Measurements from ENCODE around the gene SLC25A44.

The SLC25A44 gene

DNA sequence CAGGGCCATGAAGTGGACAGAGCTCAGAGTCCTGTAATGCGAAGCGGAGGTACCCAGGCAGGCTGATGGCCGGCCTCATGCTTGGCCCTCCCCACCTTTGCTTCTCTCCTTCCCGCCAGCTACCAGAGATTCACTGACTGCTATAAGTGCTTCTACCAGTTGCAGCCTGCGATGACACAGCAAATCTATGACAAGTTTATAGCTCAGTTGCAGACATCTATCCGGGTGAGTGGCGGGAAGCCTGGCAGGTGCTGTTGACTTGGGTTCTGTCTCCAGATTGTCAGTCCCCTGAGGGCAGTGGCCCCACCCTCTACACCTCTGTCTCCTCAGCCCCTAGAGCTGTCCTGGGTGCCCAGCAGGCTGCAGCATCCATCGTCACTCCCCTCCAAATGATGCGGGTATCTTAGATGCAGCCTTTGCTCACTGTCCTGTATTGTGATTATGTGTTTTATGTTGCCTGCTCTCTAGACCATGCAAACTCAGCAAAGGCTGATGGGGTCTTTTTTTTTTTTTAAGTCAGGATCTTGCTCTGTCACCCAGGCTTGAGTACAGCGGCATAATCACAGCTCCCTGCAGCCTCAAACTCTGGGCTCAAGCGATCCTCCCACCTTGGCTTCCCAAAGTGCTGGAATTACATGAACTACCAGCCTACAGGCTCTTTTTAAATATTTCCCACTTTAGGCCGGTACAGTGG lies 38.4 kb downstream of the SLC25A44 start:
- Histone ChIP-seq H3K36me3 (ENCODE audit: control insufficient read depth in 5 of 5, insufficient read depth in 5 of 5, low read length in 5 of 5) (peaks cover 3 to 49% (median 36%) of the 10 kb centered on the region in 5 donors), H3K9me3 (ENCODE audit: control insufficient read depth in 5 of 5, low read length in 5 of 5) (no peaks in the 10 kb centered on the region), H3K4me3 (ENCODE audit: low read depth in 1 of 5, low read length in 5 of 5) (no peak overlapping the region), H3K27ac (ENCODE audit: low read depth, low read length) (no peak overlapping the region), H3K27me3 (ENCODE audit: control insufficient read depth in 5 of 5, insufficient read depth in 4 of 5, low read length in 5 of 5) (no peaks in the 10 kb centered on the region), H3K4me1 (ENCODE audit: control insufficient read depth in 5 of 5, insufficient read depth in 5 of 5, low read length in 5 of 5) (no peaks in the 10 kb centered on the region), H3K9ac (ENCODE audit: low read length in 5 of 5) (no peak overlapping the region)

DNA sequence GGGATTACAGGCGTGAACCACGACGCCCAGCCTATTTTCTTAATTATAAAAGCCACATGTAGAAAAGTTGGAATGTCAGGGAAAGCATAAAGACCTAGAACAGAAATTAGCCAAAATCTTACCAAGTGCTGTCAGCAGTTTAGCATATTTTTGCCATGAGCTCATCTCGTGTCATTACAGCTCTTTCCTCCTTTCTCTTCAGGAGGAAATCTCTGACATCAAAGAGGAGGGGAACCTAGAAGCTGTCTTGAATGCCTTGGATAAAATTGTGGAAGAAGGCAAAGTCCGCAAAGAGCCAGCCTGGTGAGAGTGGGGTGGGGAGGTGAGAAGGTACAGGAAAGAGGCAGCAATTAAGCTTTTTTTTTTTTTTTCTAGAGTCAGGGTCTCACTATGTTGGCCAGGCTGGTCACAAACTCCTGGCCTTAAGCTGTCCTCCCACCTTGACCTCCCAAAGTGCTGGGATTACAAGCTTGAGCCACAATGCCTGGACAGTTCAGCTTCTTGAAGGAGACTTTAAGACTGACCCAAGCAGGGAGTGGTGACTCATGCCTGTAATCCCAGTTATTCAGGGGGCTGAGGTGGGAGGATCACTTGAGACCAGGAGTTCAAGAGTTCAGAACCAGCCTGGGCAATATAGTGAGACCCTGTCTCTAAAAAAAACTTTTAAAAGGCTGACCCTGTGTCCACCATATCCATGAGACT lies 39.7 kb downstream of the SLC25A44 start:
- Histone ChIP-seq H3K36me3 (ENCODE audit: control insufficient read depth in 5 of 5, insufficient read depth in 5 of 5, low read length in 5 of 5) (peaks cover 10 to 57% (median 43%) of the 10 kb centered on the region in 5 donors), H3K27me3 (ENCODE audit: control insufficient read depth in 5 of 5, insufficient read depth in 4 of 5, low read length in 5 of 5) (no peaks in the 10 kb centered on the region)

DNA sequence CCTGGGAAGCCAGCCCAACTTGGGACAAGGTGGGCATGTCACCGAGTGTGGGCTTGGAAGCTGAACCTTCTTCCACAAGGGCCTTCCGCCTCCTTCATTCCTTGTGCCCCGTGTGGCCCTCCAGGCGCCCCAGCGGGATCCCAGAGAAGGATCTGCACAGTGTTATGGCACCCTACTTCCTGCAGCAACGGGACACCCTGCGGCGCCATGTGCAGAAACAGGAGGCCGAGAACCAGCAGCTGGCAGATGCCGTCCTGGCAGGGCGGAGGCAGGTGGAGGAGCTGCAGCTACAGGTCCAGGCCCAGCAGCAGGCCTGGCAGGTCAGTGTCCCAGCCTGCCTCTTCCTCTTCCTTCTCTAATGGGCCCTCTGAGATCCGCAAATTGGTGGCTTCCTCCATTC lies 42.3 kb downstream of the SLC25A44 start:
- Histone ChIP-seq H3K27me3 (ENCODE audit: control insufficient read depth in 5 of 5, insufficient read depth in 4 of 5, low read length in 5 of 5) (no peaks in the 10 kb centered on the region), H3K9ac (ENCODE audit: low read length in 5 of 5) (no peak overlapping the region), H3K9me3 (ENCODE audit: control insufficient read depth in 5 of 5, low read length in 5 of 5) (no peaks in the 10 kb centered on the region), H3K36me3 (ENCODE audit: control insufficient read depth in 5 of 5, insufficient read depth in 5 of 5, low read length in 5 of 5) (peaks cover 10 to 72% (median 58%) of the 10 kb centered on the region in 5 donors), H3K4me1 (ENCODE audit: control insufficient read depth in 5 of 5, insufficient read depth in 5 of 5, low read length in 5 of 5) (no peaks in the 10 kb centered on the region), H3K4me3 (ENCODE audit: low read depth in 1 of 5, low read length in 5 of 5) (no peak overlapping the region), H3K27ac (ENCODE audit: low read depth, low read length) (no peak overlapping the region)

More for the DNA sequence above, 39.7 kb downstream of the SLC25A44 start:
- no peak overlapping the region for H3K4me3 ChIP-seq (ENCODE audit: low read depth in 1 of 5, low read length in 5 of 5)
- no peaks in the 10 kb centered on the region for H3K9me3 ChIP-seq (ENCODE audit: control insufficient read depth in 5 of 5, low read length in 5 of 5)
- no peak overlapping the region for H3K9ac ChIP-seq (ENCODE audit: low read length in 5 of 5)
- no peaks in the 10 kb centered on the region for H3K4me1 ChIP-seq (ENCODE audit: control insufficient read depth in 5 of 5, insufficient read depth in 5 of 5, low read length in 5 of 5)
- H3K27ac ChIP-seq (ENCODE audit: low read depth, low read length), result no peak overlapping the region

DNA sequence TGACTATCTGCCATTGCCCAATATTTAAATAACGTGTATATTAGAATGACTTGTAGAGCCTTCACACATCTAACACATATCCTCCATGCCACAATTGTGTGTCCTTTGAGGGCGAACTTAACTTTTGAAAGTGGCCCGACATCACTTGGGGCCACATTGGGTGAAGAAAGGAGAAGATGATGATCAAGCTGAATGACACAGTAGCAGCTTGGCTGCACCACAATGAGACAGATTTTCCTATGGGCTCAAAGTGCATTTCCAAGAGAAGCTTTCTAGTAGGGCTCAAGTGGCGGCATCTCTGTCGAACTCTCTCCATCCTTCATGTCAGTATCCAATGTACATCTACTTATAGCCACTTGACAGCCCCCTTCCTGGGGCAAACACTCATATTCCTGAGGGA lies 44.3 kb downstream of the SLC25A44 start:
- H3K4me3 ChIP-seq (ENCODE audit: low read depth in 1 of 5, low read length in 5 of 5), result no peak overlapping the region
- H3K9me3 ChIP-seq (ENCODE audit: control insufficient read depth in 5 of 5, low read length in 5 of 5), result no peaks in the 10 kb centered on the region
- H3K4me1 ChIP-seq (ENCODE audit: control insufficient read depth in 5 of 5, insufficient read depth in 5 of 5, low read length in 5 of 5), result no peaks in the 10 kb centered on the region
- peaks cover 10 to 84% (median 56%) of the 10 kb centered on the region in 5 donors for H3K36me3 ChIP-seq (ENCODE audit: control insufficient read depth in 5 of 5, insufficient read depth in 5 of 5, low read length in 5 of 5)
- no peak overlapping the region for H3K27ac ChIP-seq (ENCODE audit: low read depth, low read length)
- no peak overlapping the region for H3K9ac ChIP-seq (ENCODE audit: low read length in 5 of 5)
- H3K27me3 ChIP-seq (ENCODE audit: control insufficient read depth in 5 of 5, insufficient read depth in 4 of 5, low read length in 5 of 5), result no peaks in the 10 kb centered on the region

DNA sequence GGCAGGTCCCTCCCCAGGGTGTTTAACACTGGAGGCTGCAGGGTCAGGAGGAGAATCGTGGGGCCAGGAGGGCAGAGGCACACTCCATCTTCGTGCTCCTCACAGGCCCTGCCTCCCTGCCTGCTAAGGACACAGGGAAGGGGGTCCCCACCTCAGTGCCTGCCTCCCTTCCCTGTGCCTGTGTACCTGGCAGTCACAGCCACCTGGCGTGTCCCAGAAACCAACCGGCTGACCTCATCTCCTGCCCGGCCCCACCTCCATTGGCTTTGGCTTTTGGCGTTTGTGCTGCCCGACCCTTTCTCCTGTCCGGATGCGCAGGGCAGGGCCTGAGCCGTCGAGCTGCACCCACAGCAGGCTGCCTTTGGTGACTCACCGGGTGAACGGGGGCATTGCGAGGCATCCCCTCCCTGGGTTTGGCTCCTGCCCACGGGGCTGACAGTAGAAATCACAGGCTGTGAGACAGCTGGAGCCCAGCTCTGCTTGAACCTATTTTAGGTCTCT lies 47.5 kb downstream of the SLC25A44 start:
- peaks cover 10 to 66% (median 40%) of the 10 kb centered on the region in 5 donors for H3K36me3 ChIP-seq (ENCODE audit: control insufficient read depth in 5 of 5, insufficient read depth in 5 of 5, low read length in 5 of 5)

DNA sequence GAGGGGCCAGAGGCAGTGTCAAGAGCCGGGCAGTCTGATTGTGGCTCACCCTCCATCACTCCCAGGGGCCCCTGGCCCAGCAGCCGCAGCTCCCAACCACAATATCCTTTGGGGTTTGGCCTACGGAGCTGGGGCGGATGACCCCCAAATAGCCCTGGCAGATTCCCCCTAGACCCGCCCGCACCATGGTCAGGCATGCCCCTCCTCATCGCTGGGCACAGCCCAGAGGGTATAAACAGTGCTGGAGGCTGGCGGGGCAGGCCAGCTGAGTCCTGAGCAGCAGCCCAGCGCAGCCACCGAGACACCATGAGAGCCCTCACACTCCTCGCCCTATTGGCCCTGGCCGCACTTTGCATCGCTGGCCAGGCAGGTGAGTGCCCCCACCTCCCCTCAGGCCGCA lies 48.0 kb downstream of the SLC25A44 start, which contains the start of gene BGLAP:
Gene BGLAP (plus strand): TSS at position 259 of the 400 bp plus-strand sequence. CDS start 48 bp downstream, at position 307.
- Histone ChIP-seq H3K9me3 (ENCODE audit: control insufficient read depth in 5 of 5, low read length in 5 of 5) (no peaks in the 10 kb centered on the region), H3K27ac (ENCODE audit: low read depth, low read length) (no peak within 1 kb of the TSS), H3K27me3 (ENCODE audit: control insufficient read depth in 5 of 5, insufficient read depth in 4 of 5, low read length in 5 of 5) (peaks cover 8 to 23% (median 21%) of the 10 kb centered on the region in 5 donors), H3K36me3 (ENCODE audit: control insufficient read depth in 5 of 5, insufficient read depth in 5 of 5, low read length in 5 of 5) (peaks cover 6 to 60% (median 34%) of the 10 kb centered on the region in 5 donors), H3K9ac (ENCODE audit: low read length in 5 of 5) (no peak within 1 kb of the TSS), H3K4me3 (ENCODE audit: low read depth in 1 of 5, low read length in 5 of 5) (no peak within 1 kb of the TSS), H3K4me1 (ENCODE audit: control insufficient read depth in 5 of 5, insufficient read depth in 5 of 5, low read length in 5 of 5) (peaks cover 0 to 19% (median 16%) of the 10 kb centered on the region in 5 donors)

More for the DNA sequence above, 47.5 kb downstream of the SLC25A44 start:
- Histone ChIP-seq H3K9me3 (ENCODE audit: control insufficient read depth in 5 of 5, low read length in 5 of 5) (no peaks in the 10 kb centered on the region), H3K4me1 (ENCODE audit: control insufficient read depth in 5 of 5, insufficient read depth in 5 of 5, low read length in 5 of 5) (peaks cover 0 to 14% (median 11%) of the 10 kb centered on the region in 5 donors), H3K27me3 (ENCODE audit: control insufficient read depth in 5 of 5, insufficient read depth in 4 of 5, low read length in 5 of 5) (peaks cover 8 to 19% (median 17%) of the 10 kb centered on the region in 5 donors), H3K9ac (ENCODE audit: low read length in 5 of 5) (no peak overlapping the region), H3K4me3 (ENCODE audit: low read depth in 1 of 5, low read length in 5 of 5) (no peak overlapping the region), H3K27ac (ENCODE audit: low read depth, low read length) (no peak overlapping the region)

DNA sequence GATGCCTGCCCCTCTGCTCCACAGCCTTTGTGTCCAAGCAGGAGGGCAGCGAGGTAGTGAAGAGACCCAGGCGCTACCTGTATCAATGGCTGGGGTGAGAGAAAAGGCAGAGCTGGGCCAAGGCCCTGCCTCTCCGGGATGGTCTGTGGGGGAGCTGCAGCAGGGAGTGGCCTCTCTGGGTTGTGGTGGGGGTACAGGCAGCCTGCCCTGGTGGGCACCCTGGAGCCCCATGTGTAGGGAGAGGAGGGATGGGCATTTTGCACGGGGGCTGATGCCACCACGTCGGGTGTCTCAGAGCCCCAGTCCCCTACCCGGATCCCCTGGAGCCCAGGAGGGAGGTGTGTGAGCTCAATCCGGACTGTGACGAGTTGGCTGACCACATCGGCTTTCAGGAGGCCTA lies 48.8 kb downstream of the SLC25A44 start:
- H3K4me3 ChIP-seq (ENCODE audit: low read depth in 1 of 5, low read length in 5 of 5), result no peak overlapping the region
- no peaks in the 10 kb centered on the region for H3K9me3 ChIP-seq (ENCODE audit: control insufficient read depth in 5 of 5, low read length in 5 of 5)
- H3K27me3 ChIP-seq (ENCODE audit: control insufficient read depth in 5 of 5, insufficient read depth in 4 of 5, low read length in 5 of 5), result peaks cover 8 to 24% (median 21%) of the 10 kb centered on the region in 5 donors
- H3K27ac ChIP-seq (ENCODE audit: low read depth, low read length), result no peak overlapping the region
- H3K36me3 ChIP-seq (ENCODE audit: control insufficient read depth in 5 of 5, insufficient read depth in 5 of 5, low read length in 5 of 5), result peaks cover 6 to 52% (median 31%) of the 10 kb centered on the region in 5 donors
- H3K4me1 ChIP-seq (ENCODE audit: control insufficient read depth in 5 of 5, insufficient read depth in 5 of 5, low read length in 5 of 5), result peaks cover 0 to 27% (median 24%) of the 10 kb centered on the region in 5 donors
- H3K9ac ChIP-seq (ENCODE audit: low read length in 5 of 5), result no peak overlapping the region

DNA sequence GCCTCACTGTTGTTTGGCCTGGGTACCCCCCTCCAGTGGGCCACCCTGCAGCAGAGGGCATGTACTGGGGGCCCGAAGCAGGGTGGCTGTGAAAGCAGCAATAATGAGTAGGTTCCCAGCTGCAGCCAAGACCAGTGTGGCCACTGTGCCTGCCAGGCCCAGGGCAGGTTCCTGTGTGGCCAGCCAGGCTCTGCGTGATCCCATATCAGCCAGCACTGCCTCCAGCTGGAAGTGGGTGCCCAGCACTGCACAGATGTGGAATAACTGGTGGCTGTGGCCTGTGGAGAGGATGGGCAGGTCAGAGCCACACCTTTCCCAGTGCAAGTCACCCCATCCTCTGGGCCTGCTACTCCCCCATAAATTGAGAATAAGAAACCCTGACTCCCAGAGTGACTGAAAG lies 50.2 kb downstream of the SLC25A44 start:
- Histone ChIP-seq H3K9me3 (ENCODE audit: control insufficient read depth in 5 of 5, low read length in 5 of 5) (no peaks in the 10 kb centered on the region), H3K27ac (ENCODE audit: low read depth, low read length) (no peak overlapping the region), H3K27me3 (ENCODE audit: control insufficient read depth in 5 of 5, insufficient read depth in 4 of 5, low read length in 5 of 5) (peaks cover 8 to 24% (median 21%) of the 10 kb centered on the region in 5 donors), H3K9ac (ENCODE audit: low read length in 5 of 5) (peak overlapping the region in 1 of 5 donors; percentile 11), H3K4me3 (ENCODE audit: low read depth in 1 of 5, low read length in 5 of 5) (no peak overlapping the region), H3K4me1 (ENCODE audit: control insufficient read depth in 5 of 5, insufficient read depth in 5 of 5, low read length in 5 of 5) (peaks cover 2 to 32% (median 29%) of the 10 kb centered on the region in 5 donors), H3K36me3 (ENCODE audit: control insufficient read depth in 5 of 5, insufficient read depth in 5 of 5, low read length in 5 of 5) (peaks cover 0 to 42% (median 20%) of the 10 kb centered on the region in 5 donors)

DNA sequence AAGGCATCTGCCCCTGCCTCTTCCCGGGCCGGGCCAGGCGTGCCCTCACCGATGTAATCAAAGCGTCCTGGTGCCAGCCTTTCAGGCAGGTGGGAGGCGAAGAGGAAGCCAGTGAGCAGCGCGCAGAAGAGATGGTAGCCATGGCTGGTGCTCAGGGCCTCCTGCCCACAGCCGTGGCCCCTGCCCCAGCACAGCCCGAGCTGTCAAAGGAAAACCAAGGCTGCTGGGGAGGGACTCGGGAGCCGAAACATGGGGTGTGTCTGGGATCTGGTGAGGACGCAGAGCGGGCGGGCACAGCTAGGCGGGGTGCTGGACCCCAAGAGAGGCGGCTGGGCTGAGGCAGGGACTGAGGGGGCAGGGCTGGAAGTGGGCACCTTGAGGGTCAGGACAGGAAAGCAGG lies 50.8 kb downstream of the SLC25A44 start:
- Histone ChIP-seq H3K27me3 (ENCODE audit: control insufficient read depth in 5 of 5, insufficient read depth in 4 of 5, low read length in 5 of 5) (peaks cover 8 to 24% (median 21%) of the 10 kb centered on the region in 5 donors), H3K27ac (ENCODE audit: low read depth, low read length) (no peak overlapping the region), H3K36me3 (ENCODE audit: control insufficient read depth in 5 of 5, insufficient read depth in 5 of 5, low read length in 5 of 5) (peaks cover 0 to 42% (median 21%) of the 10 kb centered on the region in 5 donors), H3K9me3 (ENCODE audit: control insufficient read depth in 5 of 5, low read length in 5 of 5) (no peaks in the 10 kb centered on the region), H3K4me1 (ENCODE audit: control insufficient read depth in 5 of 5, insufficient read depth in 5 of 5, low read length in 5 of 5) (peaks cover 2 to 32% (median 29%) of the 10 kb centered on the region in 5 donors), H3K4me3 (ENCODE audit: low read depth in 1 of 5, low read length in 5 of 5) (no peak overlapping the region), H3K9ac (ENCODE audit: low read length in 5 of 5) (no peak overlapping the region)
